Mesenteric fat pad (tissue), 1 donor: ENCODE measurements around the gene SPO11. TPM values are rescaled to one million over a fixed set of nuclear protein-coding genes. Genes with fewer than 3 reads are reported as not detected.

Experiments used
- DNase-seq: peaks from one replicate; pipeline ENCODE4 v3.0.0-alpha.2; 2020; ENCODE audit warnings: low spot score
- total RNA-seq: library from RNA; stranded (reverse); fragmentation: NEBNext Ultra II Directional; extraction: Animal tissue kit (Norgen Biotek cat#: 25700); gene quantifications from one replicate; pipeline ENCODE4 v1.2.1, GENCODE V29; 2021
- donor health status: DM: yes; HTN: yes; CAD: no.

The SPO11 gene
- total RNA-seq, 1 donor from 2014 or later = not detected

- DNase-seq = no peak
These were observed 45.5 kb downstream of the SPO11 start for GRCh38 chr20:57374931-57375651.

GRCh38 chr20:57375652-57376230 is 46.1 kb downstream of the SPO11 start:
- DNase-seq = no peak

GRCh38 chr20:57377350-57377749 is 47.7 kb downstream of the SPO11 start:
- no peak for DNase-seq

GRCh38 chr20:57378107-57378506 is 48.5 kb downstream of the SPO11 start:
- DNase-seq = no peak

- no peak for DNase-seq
These were observed 49.2 kb downstream of the SPO11 start for GRCh38 chr20:57378646-57379262.

GRCh38 chr20:57379263-57379647 is 49.7 kb downstream of the SPO11 start:
- DNase-seq = no peak

- DNase-seq = no peak
These were observed 50.6 kb downstream of the SPO11 start for GRCh38 chr20:57380081-57380750.

GRCh38 chr20:57381596-57382503 is 52.2 kb downstream of the SPO11 start:
- peak; percentile 92 for DNase-seq

GRCh38 chr20:57382516-57382915 is 52.9 kb downstream of the SPO11 start:
- no peak for DNase-seq

- peak; percentile 24 for DNase-seq
These were observed 54.1 kb downstream of the SPO11 start for GRCh38 chr20:57383447-57384347.

GRCh38 chr20:57384486-57384885 is 54.9 kb downstream of the SPO11 start:
- DNase-seq = peak; percentile 86

GRCh38 chr20:57384953-57385761 is 55.6 kb downstream of the SPO11 start:
- peak; percentile 77 for DNase-seq

- DNase-seq = peak; percentile 84
These were observed 56.3 kb downstream of the SPO11 start for GRCh38 chr20:57385940-57386339.

GRCh38 chr20:57386762-57387161 is 57.2 kb downstream of the SPO11 start:
- DNase-seq = no peak

GRCh38 chr20:57387463-57387862 is 57.9 kb downstream of the SPO11 start:
- no peak for DNase-seq

- DNase-seq = no peak
These were observed 58.4 kb downstream of the SPO11 start for GRCh38 chr20:57387945-57388371.

GRCh38 chr20:57388953-57389694 is 59.5 kb downstream of the SPO11 start:
- DNase-seq = no peak
